Fibroblast of lung (primary cell): ENCODE results near the gene SLC44A1. TPM values are rescaled to one million over a fixed set of nuclear protein-coding genes. Genes with fewer than 3 reads are reported as not detected.

Experiments used
- DNase-seq, 2 donors: peaks; one replicate each; pipeline versions ENCODE4 v3.0.0 to v3.0.0-alpha.2; 2010; ENCODE audit warnings: low read depth in 2 of 2
- H2AFZ ChIP-seq: 2 replicates; pipeline ENCODE4 v1.5.1; 2012; ENCODE audit warnings: low read length, control low read depth, inconsistent platforms
- H3K27ac ChIP-seq: 2 replicates; pipeline ENCODE4 v1.5.1; 2011; ENCODE audit warnings: low read length, control low read depth; ENCODE audit not compliant: insufficient read depth
- H3K27me3 ChIP-seq: 2 replicates; pipeline ENCODE4 v1.5.1; 2011; ENCODE audit warnings: mild to moderate bottlenecking, low read length; ENCODE audit not compliant: control insufficient read depth, insufficient read depth
- H3K36me3 ChIP-seq: 2 replicates; pipeline ENCODE4 v1.5.1; 2011; ENCODE audit warnings: low read length; ENCODE audit not compliant: control insufficient read depth, insufficient read depth
- H3K4me1 ChIP-seq: 2 replicates; pipeline ENCODE4 v1.5.1; 2011; ENCODE audit warnings: low read length; ENCODE audit not compliant: control insufficient read depth, insufficient read depth; ENCODE audit errors: extremely low read depth
- H3K4me2 ChIP-seq: 2 replicates; pipeline ENCODE4 v1.5.1; 2011; ENCODE audit warnings: low read length, control low read depth; ENCODE audit not compliant: insufficient read depth; ENCODE audit errors: extremely low read depth
- H3K4me3 ChIP-seq, 4 experiments: fragments of 200-600 bp in 1 of 4; sonication (generic) in 1 of 4; replicated peaks in 1 of 4; 2 replicates each; pipeline ENCODE4 v1.5.1; 2011 to 2016; ENCODE audit warnings: low read length in 4 of 4, low read depth in 3 of 4, mild to moderate bottlenecking in 3 of 4, control low read depth in 2 of 4, inconsistent platforms in 1 of 4, mixed read lengths in 1 of 4; ENCODE audit not compliant: insufficient read depth in 1 of 4; ENCODE audit errors: control extremely low read depth in 1 of 4
- H3K79me2 ChIP-seq: 2 replicates; pipeline ENCODE4 v1.5.1; 2012; ENCODE audit warnings: mild to moderate bottlenecking, low read length, inconsistent platforms; ENCODE audit not compliant: control insufficient read depth, insufficient read depth
- H3K9ac ChIP-seq: 2 replicates; pipeline ENCODE4 v1.5.1; 2011; ENCODE audit warnings: mild to moderate bottlenecking, low read length, control low read depth; ENCODE audit not compliant: insufficient read depth
- H3K9me3 ChIP-seq: 2 replicates; pipeline ENCODE4 v1.5.1; 2012; ENCODE audit warnings: low read depth, low read length; ENCODE audit not compliant: control insufficient read depth, insufficient read depth
- H4K20me1 ChIP-seq: 2 replicates; pipeline ENCODE4 v1.5.1; 2011; ENCODE audit warnings: low read length; ENCODE audit not compliant: control insufficient read depth, insufficient read depth; ENCODE audit errors: extremely low read depth
- CTCF ChIP-seq, 2 donors: IDR thresholded peaks in 1 of 2; conservative IDR thresholded peaks in 1 of 2; 1 replicate in 1 of 2; 2 replicates in 1 of 2; pipeline ENCODE4 v1.5.1; 2011 to 2012; ENCODE audit warnings: low read length in 2 of 2, control low read depth in 1 of 2, inconsistent platforms in 1 of 2, low read depth in 1 of 2, mild to moderate bottlenecking in 1 of 2
- EZH2 ChIP-seq: IDR thresholded peaks from 2 replicates; pipeline ENCODE4 v1.5.1; 2012; ENCODE audit warnings: low read length, control low read depth, mild to moderate bottlenecking; ENCODE audit errors: missing control alignments
- polyA plus RNA-seq, 2 donors: library from polyadenylated mRNA; depleted of rRNA in 1 of 2; stranded (reverse) in 1 of 2; unstranded in 1 of 2; fragments of >200 nt; gene quantifications; 2 replicates each; pipeline ENCODE4 v1.2.1, GENCODE V29; 2011 to 2012; ENCODE audit warnings: missing spikeins in 1 of 2
- total RNA-seq: library from RNA; depleted of rRNA; stranded (reverse); fragments of >200 nt; gene quantifications from 2 replicates; pipeline ENCODE4 v1.2.1, GENCODE V29; 2014

Gene SLC44A1
- total and polyA plus RNA-seq, 2 donors (not counting 1 experiment from before 2014, with no cell fraction given) = 35.9 to 54.2 TPM

- TF ChIP-seq EZH2 (no peak), CTCF (conservative IDR thresholded peaks at IDR 0.05 in 1 of 2, IDR thresholded peaks at IDR 0.05 in 1 of 2; ENCODE audit: low read depth in 1 of 2, low read length in 2 of 2) (no peak)
- Histone ChIP-seq H3K36me3 (no peaks in the 10 kb centered on the region), H3K79me2 (no peaks in the 10 kb centered on the region), H3K9me3 (no peaks in the 10 kb centered on the region), H3K27me3 (no peaks in the 10 kb centered on the region), H2AFZ (no peak overlapping the region), H3K9ac (no peak overlapping the region), H3K4me3 (no peak overlapping the region), H3K4me2 (no peak overlapping the region), H4K20me1 (no peaks in the 10 kb centered on the region), H3K4me1 (peaks cover 4% of the 10 kb centered on the region), H3K27ac (no peak overlapping the region)
- DNase-seq = peak in 1 of 2 donors; percentile 45
Measured at GRCh38 chr9:105333811-105334210, 89.4 kb downstream of the SLC44A1 start.

- Histone ChIP-seq H3K79me2 (no peaks in the 10 kb centered on the region), H2AFZ (no peak overlapping the region), H4K20me1 (no peaks in the 10 kb centered on the region), H3K27me3 (no peaks in the 10 kb centered on the region), H3K36me3 (no peaks in the 10 kb centered on the region), H3K9me3 (no peaks in the 10 kb centered on the region), H3K27ac (no peak overlapping the region), H3K4me2 (no peak overlapping the region), H3K4me3 (no peak overlapping the region), H3K9ac (no peak overlapping the region), H3K4me1 (no peaks in the 10 kb centered on the region)
- TF ChIP-seq CTCF (conservative IDR thresholded peaks at IDR 0.05 in 1 of 2, IDR thresholded peaks at IDR 0.05 in 1 of 2; ENCODE audit: low read depth in 1 of 2, low read length in 2 of 2) = no peak
- no peak for TF ChIP-seq EZH2
- DNase-seq = no peak
Measured at GRCh38 chr9:105338308-105338707, 93.9 kb downstream of the SLC44A1 start.

- Histone ChIP-seq H3K9me3 (no peaks in the 10 kb centered on the region), H3K4me1 (no peaks in the 10 kb centered on the region), H3K79me2 (no peaks in the 10 kb centered on the region), H3K27ac (no peak overlapping the region), H2AFZ (no peak overlapping the region), H3K4me2 (no peak overlapping the region), H3K36me3 (no peaks in the 10 kb centered on the region), H3K27me3 (no peaks in the 10 kb centered on the region), H3K9ac (no peak overlapping the region), H3K4me3 (no peak overlapping the region), H4K20me1 (no peaks in the 10 kb centered on the region)
- TF ChIP-seq EZH2 (no peak), CTCF (conservative IDR thresholded peaks at IDR 0.05 in 1 of 2, IDR thresholded peaks at IDR 0.05 in 1 of 2; ENCODE audit: low read depth in 1 of 2, low read length in 2 of 2) (no peak)
- DNase-seq = no peak
Measured at GRCh38 chr9:105339849-105340248, 95.4 kb downstream of the SLC44A1 start.
